SKM-1 (cell line): ENCODE results near the gene INPP4A.

Source experiments
- DNase-seq: peaks from one replicate; lab custom pipeline; 2025; ENCODE audit not compliant: unreplicated experiment; lab: John Stamatoyannopoulos, UW

The INPP4A gene

DNA sequence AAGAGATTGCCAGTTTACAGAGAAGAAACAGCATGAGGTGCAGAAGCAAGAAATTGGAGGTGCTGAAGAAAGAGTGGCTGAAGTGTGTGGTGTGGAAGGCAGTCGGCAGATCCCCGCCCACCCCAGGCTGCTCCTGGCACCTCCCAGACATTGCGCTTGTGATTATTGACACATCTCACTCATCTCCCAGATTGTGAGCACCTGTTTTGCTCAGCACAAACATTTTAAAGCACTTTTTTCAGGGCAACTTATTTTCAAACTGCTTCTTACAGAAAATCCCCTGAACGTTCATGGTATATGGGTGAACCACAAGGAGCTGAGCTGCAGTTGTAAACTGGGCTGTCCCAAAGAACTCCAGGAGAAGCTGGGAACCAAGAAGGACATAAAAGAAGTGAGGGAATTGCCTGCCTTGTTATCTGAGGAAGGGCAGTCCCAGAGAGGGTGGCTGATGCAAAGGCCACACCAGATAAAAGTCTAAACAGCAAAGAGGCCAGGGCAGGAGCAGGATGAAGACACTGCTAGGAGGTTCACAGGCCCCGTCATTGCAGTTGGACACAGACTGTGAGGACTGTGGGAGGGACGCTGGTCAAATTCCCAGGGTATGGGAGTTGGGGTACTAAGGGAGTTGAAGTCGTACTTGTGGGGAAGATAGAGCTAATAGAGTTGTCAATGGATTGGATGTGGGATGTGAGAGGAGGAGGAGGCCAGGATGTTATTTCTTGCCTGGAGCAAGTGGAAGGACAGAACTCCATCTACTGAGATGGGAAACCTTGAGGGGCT lies 65.1 kb downstream of the INPP4A start:
- DNase-seq, result no peak

DNA sequence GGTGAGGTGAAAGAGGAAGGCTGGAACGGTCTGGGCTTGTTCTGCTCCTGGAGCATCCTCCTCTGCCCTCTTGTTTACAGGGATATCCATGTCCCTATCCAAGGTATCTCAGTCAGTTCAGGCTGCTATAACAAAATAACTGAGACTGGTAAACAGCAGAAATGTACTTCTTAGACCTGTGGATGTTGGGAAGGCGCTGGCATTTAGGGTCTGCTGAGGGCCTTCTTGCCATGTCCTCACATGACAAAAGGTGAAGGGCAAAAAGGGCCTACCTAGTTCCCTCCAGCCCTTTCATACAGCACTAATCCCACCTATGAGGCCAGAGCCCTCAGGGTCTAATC lies 65.6 kb downstream of the INPP4A start:
- DNase-seq, result no peak

- no peak for DNase-seq
These were observed 67.3 kb downstream of the INPP4A start for GRCh38 chr2:98511981-98512380.

- DNase-seq, result no peak
These were observed 68.0 kb downstream of the INPP4A start for GRCh38 chr2:98512699-98513098.

DNA sequence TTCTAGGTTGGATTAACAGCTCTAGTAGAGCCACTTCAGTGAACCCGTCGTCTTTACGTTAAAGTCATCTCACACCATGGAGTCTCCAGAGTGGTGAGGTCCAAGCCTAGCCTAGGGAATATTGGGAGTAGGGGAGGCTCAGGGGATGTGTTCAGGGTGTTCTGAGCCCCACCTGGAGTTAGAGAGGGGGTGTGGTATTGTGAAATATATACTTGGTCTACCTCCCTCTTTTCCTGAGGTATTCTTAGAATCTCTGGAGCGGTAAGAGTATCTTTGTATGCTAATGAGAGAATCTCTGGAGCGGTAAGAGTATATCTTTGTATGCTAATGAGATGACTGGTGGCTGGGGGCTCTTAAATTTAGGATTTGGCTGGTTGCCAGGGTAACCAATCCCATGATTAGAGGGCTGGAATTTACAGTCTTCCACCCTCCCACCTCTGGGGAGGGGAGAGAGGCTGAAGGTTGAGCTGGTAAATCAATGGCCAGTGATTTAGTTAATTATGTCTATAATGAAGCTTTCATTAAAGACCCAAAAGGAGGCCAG lies 69.5 kb downstream of the INPP4A start:
- no peak for DNase-seq

- no peak for DNase-seq
These were observed 70.2 kb downstream of the INPP4A start for GRCh38 chr2:98514879-98515249.

DNA sequence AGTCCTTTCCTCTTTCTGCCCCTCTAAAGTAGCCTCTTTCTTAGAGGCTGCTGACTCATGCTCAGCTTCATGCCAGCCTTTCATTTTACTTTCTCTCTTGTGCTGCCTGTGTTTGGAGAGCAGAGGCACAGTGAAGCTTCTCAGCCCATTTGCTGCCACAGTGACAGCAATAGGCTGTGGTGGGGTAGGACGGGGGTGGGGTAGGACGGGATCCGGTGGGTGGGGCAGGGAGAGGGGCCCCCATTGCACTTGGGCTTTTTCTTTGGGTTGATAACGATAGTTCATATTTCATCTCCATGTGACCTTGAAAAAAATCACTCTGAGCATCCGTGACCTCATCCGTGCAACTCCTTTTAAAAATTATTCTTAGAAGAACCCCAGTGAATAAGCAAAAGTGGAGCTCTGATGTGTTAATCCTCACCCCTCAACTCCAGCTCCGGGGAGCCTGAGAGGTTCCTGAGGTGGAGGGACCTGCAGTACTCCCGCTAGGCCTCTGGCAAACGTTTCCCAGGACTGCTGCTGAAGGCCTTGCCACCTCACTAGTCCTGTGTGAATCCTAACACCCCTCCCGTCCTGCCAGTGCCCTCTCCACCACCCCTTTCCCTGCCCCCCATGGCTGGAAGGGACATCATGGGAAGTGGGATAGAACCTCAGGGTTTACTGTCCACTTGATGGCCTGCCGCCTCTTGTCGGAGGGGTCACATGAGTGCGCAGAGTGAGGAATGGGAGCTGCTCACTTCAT lies 70.8 kb downstream of the INPP4A start:
- no peak for DNase-seq

DNA sequence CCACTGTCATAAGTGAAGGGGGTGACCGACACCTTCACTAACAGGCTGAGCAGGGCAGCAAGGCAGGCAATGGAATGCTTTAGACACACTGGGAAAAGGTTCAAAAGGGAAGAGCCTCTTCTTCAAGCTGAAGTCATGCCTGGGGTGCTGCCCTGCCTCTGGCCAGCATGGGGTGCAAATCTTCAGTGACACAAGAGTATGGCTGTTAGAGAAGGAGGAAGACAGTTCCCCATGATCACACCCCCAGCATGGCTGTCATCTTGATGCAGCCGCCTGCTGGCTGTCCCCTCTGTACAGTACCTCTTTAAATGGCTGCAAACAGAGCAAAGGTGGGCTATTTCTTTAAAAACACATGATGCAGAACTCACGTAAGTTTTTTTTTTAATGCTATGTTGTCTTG lies 71.9 kb downstream of the INPP4A start:
- DNase-seq, result no peak

DNA sequence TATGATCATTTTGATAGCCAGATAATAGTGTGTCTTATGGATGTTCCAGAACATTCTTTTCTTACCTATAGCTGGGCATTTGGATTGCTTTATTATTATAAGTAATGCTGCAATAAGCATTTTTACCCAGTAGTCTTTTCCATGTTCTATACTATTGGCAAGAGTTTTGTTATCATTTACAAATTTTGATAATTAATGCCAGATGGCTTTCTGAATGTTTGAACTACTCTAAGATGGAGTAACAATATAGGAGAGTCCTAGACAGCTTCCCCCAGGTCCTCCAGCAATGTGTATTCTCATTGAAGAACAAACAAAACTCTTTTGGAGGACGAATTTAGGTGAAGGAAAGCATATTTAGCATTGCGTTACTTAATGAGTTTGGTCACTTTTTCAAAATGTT lies 73.0 kb downstream of the INPP4A start:
- no peak for DNase-seq

DNA sequence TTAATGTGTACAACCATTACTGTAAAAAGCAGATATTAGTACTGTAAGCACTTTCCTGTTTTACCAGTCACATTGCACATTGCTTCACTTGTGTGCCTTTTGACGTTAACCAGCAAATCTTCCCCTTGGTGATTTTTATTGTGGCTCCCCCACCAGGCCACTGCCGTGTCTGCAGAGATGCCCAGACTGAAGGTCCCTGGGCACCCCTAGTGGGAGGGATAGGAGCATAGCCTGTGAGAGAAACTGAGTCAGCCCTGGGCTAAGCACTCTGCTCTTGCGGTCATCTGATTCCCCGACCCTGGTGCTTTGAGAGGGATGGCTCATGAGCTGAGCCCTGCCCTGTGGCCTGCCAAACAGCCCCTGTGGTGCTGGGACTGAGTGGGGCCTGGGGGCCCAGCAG lies 73.4 kb downstream of the INPP4A start:
- peak; percentile 19 for DNase-seq

- DNase-seq, result no peak
These were observed 74.5 kb downstream of the INPP4A start for GRCh38 chr2:98519156-98519555.

GRCh38 chr2:98519851-98520250 lies 75.2 kb downstream of the INPP4A start:
- DNase-seq, result no peak

GRCh38 chr2:98520806-98521205 lies 76.1 kb downstream of the INPP4A start:
- no peak for DNase-seq

DNA sequence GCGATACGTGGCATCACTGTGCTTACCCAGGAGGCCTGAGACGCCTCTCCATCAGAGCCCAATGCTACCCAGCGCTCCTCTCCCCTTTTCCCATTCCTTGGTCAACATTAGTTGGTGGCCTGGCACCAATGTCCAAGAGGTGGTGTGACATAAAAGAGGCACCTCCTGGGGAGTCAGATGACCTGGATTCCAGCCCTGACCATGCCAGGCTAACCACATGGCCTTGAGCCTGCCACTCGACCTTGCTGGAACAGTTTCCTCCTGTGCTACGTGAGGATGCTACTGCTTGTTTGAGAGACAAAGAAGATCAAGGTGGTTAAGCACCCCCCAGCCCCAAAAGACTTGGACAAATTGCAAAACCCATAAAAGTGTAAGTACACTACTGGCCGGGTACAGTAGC lies 76.6 kb downstream of the INPP4A start:
- DNase-seq, result no peak

DNA sequence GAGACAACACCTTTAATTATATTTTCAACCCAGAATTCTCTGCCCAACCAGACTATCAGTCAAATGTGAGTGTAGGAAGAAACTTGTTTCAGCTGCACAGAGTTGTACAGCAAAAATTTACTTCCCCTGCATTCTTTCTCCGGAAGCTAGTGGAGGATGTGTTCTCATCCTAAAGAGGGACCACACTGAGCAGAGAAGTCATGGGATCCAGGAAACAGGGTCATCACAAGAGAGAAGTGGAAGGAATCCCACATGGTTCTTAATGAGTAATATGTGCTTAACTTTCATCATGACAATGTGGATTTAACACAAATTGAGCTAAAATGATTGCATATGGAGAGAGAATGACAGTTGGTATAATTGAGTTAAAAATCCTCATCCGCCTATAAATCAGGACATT lies 78.2 kb downstream of the INPP4A start:
- no peak for DNase-seq

DNA sequence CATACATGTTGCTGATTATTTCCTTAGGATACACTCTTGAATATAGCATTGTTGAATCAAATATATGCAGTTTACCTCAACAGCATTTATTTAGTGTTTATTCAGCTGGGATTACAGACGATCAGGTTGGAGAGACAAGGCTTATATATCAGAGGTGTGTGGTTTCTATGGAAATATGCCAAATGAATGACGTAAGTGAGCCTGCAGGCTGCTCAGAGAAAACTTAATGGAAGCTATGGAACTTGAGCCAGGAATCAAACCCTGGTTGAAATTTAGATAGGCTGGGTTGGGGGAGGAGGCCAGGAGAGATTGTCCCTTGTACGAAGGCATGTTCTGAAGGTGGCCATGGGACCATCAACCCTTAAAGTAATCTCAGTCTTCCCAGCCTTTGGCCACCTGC lies 79.5 kb downstream of the INPP4A start:
- no peak for DNase-seq

DNA sequence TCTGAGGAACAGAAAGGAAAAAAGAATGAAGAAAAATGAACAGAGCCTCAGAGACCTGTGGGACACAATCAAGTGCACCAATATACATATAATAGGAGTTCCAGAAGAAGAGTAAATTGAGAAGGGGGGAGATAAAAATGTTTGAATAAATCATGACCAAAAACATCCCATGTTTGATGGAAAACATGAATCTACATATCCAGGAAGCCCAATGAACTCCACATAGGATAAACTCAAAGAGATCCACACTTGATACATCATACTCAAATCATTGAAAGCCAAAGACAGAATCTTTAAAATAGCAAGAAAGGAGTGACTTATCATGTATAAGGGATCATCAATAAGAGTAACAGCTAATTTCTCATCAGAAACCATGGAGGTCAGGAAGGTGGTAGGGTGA lies 83.7 kb downstream of the INPP4A start:
- no peak for DNase-seq

GRCh38 chr2:98530114-98530513 lies 85.5 kb downstream of the INPP4A start:
- DNase-seq, result no peak

- DNase-seq, result no peak
These were observed 88.1 kb downstream of the INPP4A start for GRCh38 chr2:98532756-98533155.

GRCh38 chr2:98533547-98533946 lies 88.9 kb downstream of the INPP4A start:
- no peak for DNase-seq

- DNase-seq, result no peak
These were observed 90.1 kb downstream of the INPP4A start for GRCh38 chr2:98534761-98535160.

DNA sequence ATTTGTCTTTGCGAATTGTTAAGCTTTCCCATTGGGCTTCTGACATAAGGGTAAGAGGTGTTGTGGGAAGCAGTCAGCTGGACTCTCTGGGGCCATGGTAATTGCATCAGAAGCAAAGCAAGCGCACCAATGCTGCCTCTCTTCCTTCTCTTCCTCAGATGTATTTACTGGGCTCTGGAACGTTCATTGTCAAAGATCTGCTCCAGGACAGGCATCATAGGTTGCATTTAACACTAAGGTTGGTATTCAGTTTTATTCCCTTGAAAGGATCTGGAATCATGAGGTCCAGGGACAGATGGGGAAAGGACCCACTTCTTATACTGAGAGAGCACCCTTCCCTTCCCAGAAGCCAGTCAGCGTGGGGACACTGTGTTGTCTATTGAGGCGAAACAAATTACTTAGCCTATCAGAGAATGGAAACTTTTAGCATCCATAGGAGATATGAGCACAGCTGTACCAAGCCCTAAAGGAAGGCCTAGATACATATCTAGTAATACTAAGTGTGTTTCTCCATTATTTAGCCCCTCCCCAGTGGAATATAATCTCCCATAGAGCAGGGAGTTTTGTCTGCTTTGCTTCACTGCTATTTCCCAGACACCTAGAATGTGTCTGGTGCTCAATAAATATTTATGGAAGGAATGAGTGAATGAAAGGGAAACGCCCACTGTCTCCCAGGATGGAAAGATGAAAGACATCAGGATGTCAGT lies 91.5 kb downstream of the INPP4A start:
- DNase-seq, result no peak
